22Rv1 (cell line): ENCODE data around the gene ZNF785.

ENCODE experiments used
- ZFX ChIP-seq: fragments of 450-650 bp; IDR thresholded peaks from 2 replicates; pipeline ENCODE4 v1.6.1; 2017; ENCODE audit warnings: antibody characterized with exemption, borderline replicate concordance
- TF ChIP-seq, protein P1 (sequence below): fragments of 450-650 bp; IDR thresholded peaks from 2 replicates; pipeline ENCODE4 v1.5.1; 2017; ENCODE audit warnings: mild to moderate bottlenecking

DNA sequence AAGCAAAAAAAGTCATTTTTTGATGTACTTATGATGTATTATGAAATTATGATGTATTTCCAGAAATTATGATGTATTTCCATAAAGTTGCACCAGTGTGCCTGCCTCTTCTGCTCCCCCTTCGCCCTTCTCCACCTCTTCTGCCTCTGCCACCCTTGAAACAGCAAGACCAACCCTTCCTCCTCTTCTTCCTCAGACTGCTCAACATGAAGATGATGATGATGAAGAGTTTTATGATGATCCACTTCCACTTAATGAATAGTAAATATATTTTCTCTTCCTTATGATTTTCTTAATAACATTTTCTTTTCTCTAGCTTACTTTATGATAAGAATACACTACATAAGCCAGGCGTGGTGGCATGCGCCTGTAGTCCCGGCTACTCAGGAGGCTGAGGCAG, 7.4 kb upstream of the ZNF785 start:
- TF ChIP-seq, protein P1, sequence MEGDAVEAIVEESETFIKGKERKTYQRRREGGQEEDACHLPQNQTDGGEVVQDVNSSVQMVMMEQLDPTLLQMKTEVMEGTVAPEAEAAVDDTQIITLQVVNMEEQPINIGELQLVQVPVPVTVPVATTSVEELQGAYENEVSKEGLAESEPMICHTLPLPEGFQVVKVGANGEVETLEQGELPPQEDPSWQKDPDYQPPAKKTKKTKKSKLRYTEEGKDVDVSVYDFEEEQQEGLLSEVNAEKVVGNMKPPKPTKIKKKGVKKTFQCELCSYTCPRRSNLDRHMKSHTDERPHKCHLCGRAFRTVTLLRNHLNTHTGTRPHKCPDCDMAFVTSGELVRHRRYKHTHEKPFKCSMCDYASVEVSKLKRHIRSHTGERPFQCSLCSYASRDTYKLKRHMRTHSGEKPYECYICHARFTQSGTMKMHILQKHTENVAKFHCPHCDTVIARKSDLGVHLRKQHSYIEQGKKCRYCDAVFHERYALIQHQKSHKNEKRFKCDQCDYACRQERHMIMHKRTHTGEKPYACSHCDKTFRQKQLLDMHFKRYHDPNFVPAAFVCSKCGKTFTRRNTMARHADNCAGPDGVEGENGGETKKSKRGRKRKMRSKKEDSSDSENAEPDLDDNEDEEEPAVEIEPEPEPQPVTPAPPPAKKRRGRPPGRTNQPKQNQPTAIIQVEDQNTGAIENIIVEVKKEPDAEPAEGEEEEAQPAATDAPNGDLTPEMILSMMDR, result no peak
- no peak for TF ChIP-seq ZFX
